HUES6 (cell line): Measurements from ENCODE around the gene FGF11.
"Not testable (repeated sequence)": the region's sequence is repeated elsewhere in the genome, so short reads cannot be mapped to it uniquely, and the experiment has no call there.

ENCODE experiments used
- H3K27ac ChIP-seq: 2 replicates; pipeline ENCODE4 v1.7.0; 2013; ENCODE audit warnings: low read depth, mild to moderate bottlenecking, low read length, inconsistent platforms
- H3K27me3 ChIP-seq: 2 replicates; pipeline ENCODE4 v1.6.1; 2013; ENCODE audit warnings: low read length; ENCODE audit not compliant: control insufficient read depth, insufficient read depth
- H3K36me3 ChIP-seq: 2 replicates; pipeline ENCODE4 v1.6.1; 2013; ENCODE audit warnings: low read length; ENCODE audit not compliant: control insufficient read depth, insufficient read depth
- H3K4me1 ChIP-seq: 2 replicates; pipeline ENCODE4 v1.6.1; 2013; ENCODE audit warnings: low read length; ENCODE audit not compliant: control insufficient read depth, insufficient read depth
- H3K4me3 ChIP-seq: 2 replicates; pipeline ENCODE4 v1.5.1; 2013; ENCODE audit warnings: low read depth, low read length
- H3K9ac ChIP-seq: one replicate; pipeline ENCODE4 v1.6.1; 2013; ENCODE audit warnings: mild to moderate bottlenecking, low read length
- H3K9me3 ChIP-seq: 2 replicates; pipeline ENCODE4 v1.6.1; 2013; ENCODE audit warnings: low read depth, low read length; ENCODE audit not compliant: control insufficient read depth, insufficient read depth

The FGF11 gene

DNA sequence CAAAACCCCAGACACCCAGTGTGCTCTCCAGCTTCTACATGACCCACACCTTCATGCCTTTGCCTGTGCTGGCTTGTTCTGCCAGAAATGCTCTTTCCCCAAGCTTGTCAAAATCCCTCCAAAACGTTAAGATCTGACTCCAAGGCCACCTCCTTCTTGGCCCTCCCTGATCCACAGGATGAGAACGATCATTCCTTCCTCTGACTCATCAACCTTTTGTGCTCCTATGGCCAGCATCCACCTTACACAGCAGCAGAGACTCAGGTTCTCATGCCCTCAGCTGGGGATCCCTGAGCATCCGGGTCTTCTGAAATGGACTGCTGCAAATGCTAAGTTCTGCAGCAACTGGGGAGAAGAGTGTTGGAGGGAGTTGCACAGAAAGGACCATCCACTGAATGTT is 37.2 kb downstream of the FGF11 start:
- H3K4me3 ChIP-seq: no peak overlapping the region
- H3K9me3 ChIP-seq: no peaks in the 10 kb centered on the region
- H3K36me3 ChIP-seq: no peaks in the 10 kb centered on the region
- H3K27ac ChIP-seq: no peak overlapping the region
- H3K9ac ChIP-seq: peak overlapping the region; percentile 0
- no peaks in the 10 kb centered on the region for H3K27me3 ChIP-seq
- H3K4me1 ChIP-seq: peaks cover 34% of the 10 kb centered on the region

DNA sequence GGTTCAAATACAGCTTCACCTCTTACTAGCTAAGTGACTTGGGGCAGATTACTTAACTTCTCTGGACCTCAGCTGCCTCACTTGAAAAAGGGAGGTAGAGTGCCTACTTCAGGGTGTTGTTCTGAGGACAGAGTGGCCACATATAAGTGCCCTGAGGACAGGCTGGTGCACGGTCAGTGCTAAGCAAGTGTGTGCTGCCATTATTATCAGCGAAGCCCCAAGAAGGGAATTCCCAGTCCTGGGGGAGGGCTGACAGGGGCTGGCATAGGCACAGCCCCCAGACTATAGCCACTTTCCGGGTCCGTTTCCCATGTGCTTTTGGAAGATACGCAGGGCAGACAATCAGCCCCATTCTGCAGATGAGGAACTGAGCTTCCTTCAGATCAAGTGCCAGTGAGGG is 37.6 kb downstream of the FGF11 start:
- Histone ChIP-seq H3K36me3 (no peaks in the 10 kb centered on the region), H3K9ac (no peak overlapping the region), H3K9me3 (no peaks in the 10 kb centered on the region), H3K27ac (no peak overlapping the region), H3K4me3 (no peak overlapping the region), H3K4me1 (peaks cover 34% of the 10 kb centered on the region), H3K27me3 (no peaks in the 10 kb centered on the region)

DNA sequence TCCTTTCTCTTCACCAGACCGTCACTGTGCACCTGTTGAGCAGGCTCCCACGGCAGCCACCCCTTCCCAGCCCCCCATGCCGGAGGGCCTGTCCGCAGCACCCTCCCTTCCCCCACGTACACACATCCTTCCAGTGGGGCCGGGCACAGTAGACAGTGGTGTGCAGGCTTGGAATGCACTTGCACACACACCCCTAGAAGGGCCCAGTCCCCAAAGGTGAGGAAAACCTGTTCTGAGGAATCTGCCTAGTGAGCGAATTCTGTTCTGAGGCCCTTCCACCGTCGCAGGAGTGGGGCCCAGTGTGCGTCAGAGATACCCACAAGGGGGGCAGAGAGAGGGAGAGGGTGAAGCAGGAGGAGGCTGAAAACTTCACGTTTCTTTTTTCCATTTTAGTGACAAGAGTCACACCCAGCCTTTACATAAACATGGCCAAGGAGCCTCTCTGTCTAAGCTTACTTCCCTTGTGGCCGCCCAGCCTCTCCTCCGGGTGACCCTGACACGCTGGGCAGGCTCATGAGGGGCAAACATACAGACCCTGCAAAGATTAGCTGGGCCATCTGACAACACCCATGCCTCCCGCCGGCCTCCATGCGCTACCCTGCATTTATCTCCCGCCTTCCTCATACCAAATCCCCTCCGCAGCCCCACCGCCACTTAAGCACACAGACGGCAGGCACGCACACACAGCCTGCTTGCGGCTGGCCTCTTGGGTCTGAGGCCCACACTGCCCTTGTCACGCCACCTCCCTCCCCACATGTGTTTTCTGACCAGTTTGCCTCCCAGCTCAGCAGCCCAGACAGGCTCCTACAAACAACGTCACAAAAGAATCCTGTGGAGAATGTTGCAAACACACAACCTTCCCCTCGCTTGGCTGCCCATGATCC is 38.3 kb downstream of the FGF11 start:
- no peak overlapping the region for H3K27ac ChIP-seq
- H3K9ac ChIP-seq: peak overlapping the region; percentile 18
- H3K27me3 ChIP-seq: no peaks in the 10 kb centered on the region
- peaks cover 38% of the 10 kb centered on the region for H3K4me1 ChIP-seq
- no peaks in the 10 kb centered on the region for H3K9me3 ChIP-seq
- peak overlapping the region; percentile 66 for H3K4me3 ChIP-seq
- H3K36me3 ChIP-seq: no peaks in the 10 kb centered on the region

DNA sequence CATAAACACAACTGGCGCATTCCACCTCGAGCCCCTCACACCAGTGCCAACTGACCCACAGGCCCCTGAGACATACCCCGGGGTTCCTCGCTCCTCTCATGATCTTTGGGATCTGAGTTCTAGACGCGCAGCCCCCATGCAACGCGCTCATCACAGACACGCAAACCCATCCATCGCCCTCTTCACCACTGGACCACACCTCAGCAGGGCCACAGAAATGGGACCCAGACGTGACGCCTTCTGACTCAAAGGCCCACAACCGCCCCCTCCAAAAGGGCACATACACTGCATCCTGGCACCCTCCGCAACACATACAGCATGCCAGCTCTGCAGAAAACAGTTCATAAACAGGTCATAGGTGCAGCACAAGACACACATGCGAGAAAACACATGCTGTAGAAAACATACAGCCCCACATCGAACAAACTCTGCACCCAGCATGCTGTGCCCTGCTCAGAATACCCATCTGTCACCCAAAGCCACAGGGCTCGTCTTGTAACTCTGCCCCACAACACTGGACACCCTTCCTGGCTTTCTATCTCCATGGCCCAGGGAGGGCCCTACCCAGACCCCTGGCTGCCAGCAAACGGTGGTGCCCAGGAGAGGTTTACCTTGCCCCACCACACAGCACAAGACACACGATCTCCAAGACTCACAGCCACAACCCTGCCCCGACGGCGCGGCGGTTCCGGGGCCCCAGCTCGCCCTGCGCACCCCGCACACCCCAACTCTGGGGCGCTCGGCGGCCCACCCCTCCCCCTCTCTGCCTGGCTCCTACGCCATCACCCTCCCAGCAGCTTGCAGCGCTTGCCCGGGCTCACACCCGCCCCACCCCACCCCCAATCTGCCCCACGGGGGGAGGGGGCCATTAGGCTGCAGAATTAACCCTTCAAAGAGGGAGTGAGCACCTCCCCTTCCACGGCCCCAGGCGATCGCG is 39.2 kb downstream of the FGF11 start:
- H3K27ac ChIP-seq: peak overlapping the region; percentile 50; the same call in 1 of the 2 replicates
- no peaks in the 10 kb centered on the region for H3K27me3 ChIP-seq
- no peaks in the 10 kb centered on the region for H3K36me3 ChIP-seq
- H3K9ac ChIP-seq: peak overlapping the region; percentile 72
- no peaks in the 10 kb centered on the region for H3K9me3 ChIP-seq
- peaks cover 44% of the 10 kb centered on the region for H3K4me1 ChIP-seq
- H3K4me3 ChIP-seq: peak overlapping the region; percentile 66

DNA sequence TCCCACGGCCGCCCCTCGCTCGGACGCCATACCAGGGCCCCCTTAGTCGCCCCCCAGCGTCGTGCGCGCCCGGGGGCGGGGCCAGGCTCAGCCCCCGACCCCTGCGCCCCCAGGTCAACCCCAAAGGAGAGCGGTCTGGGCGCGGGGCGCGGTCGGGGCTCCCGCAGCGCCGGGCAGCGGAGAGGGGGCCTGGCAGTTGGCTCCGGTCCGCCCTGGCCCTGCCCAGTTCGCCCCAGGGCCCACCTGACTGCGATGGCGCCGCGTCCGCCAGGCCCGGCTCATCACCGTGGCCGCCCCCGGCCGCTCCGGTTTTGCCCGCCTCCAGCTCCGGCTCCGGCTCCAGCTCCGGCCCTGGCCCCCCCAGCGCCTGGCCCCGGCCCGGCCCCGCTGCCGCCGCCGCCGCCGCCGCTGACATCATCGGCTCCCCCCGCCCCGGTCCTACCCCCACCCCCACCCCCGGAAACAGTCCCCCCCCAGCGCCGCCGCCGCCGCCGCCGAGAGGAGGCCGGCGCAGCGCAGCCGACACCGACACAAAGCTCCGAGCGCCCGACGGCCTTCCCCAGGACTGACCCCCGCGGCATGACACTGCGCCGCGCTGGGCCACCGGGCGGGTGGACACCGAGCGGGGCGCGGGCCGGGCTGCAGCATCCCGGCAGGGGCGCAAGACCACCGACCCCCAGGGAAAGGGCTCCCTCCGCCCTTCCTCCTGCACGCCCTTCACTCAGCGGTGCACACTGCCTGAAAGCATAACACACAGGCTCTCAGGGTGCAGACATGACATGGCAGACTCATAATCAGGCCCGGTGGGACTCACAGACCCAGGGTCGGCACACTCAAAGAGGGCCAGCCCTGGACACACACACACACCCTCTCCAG is 40.1 kb downstream of the FGF11 start, which contains the start of gene ZBTB4:
TSS of gene ZBTB4 (minus strand) at position 419 of the 876 bp plus-strand sequence. CDS start 12,830 bp downstream, outside the sequence.
- Histone ChIP-seq H3K9me3 (no peaks in the 10 kb centered on the region), H3K4me3 (peak within 1 kb of the TSS; percentile 81), H3K9ac (peak within 1 kb of the TSS; percentile 92), H3K36me3 (no peaks in the 10 kb centered on the region), H3K27ac (peak within 1 kb of the TSS; percentile 52; the same call in 1 of the 2 replicates), H3K27me3 (no peaks in the 10 kb centered on the region), H3K4me1 (peaks cover 44% of the 10 kb centered on the region)

DNA sequence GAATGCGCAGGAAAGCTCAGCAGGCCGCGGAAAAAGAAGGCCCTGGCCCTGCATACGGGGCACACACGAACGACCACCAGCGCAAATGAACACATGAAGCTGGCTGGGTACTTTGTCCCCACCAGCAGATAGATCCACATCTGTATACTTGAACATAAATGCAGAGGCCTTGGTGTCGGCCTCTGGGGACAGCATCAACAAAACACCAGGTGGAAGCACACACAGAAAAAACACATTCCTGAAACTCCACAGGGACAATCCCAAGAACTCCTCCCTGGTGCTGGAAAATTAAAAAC is 40.7 kb downstream of the FGF11 start:
- H3K9me3 ChIP-seq: no peaks in the 10 kb centered on the region
- peak overlapping the region; percentile 92 for H3K9ac ChIP-seq
- H3K27ac ChIP-seq: peak overlapping the region; percentile 52; the same call in 1 of the 2 replicates
- peaks cover 44% of the 10 kb centered on the region for H3K4me1 ChIP-seq
- H3K4me3 ChIP-seq: peak overlapping the region; percentile 81
- H3K27me3 ChIP-seq: no peaks in the 10 kb centered on the region
- H3K36me3 ChIP-seq: no peaks in the 10 kb centered on the region

DNA sequence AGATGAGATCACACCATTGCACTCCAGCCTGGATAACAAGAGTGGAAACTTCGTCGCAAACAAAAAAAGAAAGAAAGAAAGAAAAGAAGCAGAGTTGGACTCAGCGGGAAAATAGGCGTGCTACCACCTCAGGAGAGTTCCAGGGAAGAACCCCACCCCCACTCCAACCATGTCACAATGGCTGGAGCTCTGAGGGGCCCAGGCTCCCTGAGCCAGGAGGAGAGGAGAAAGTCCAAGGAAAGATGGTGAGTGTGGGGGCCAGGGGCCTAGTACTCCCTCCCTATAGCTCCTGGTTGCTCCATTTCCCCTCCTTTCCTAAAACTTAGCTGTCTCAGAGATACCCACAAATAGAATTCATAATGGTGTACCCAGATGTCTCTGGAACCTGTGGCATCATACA is 42.0 kb downstream of the FGF11 start, which contains the start of gene SLC35G6:
TSS of gene SLC35G6 (plus strand) at position 172 of the 400 bp plus-strand sequence. CDS start at position 243, 71 bp downstream.
- H3K27me3 ChIP-seq, H3K27ac ChIP-seq, H3K36me3 ChIP-seq, H3K9me3 ChIP-seq: not testable (repeated sequence)
- H3K4me3 ChIP-seq: 0 out of 2 replicates have a peak within 1 kb of the TSS, but pooled peaks have one; percentile 81
- H3K9ac ChIP-seq: peak within 1 kb of the TSS; percentile 92
- peaks cover 44% of the 10 kb centered on the region for H3K4me1 ChIP-seq

DNA sequence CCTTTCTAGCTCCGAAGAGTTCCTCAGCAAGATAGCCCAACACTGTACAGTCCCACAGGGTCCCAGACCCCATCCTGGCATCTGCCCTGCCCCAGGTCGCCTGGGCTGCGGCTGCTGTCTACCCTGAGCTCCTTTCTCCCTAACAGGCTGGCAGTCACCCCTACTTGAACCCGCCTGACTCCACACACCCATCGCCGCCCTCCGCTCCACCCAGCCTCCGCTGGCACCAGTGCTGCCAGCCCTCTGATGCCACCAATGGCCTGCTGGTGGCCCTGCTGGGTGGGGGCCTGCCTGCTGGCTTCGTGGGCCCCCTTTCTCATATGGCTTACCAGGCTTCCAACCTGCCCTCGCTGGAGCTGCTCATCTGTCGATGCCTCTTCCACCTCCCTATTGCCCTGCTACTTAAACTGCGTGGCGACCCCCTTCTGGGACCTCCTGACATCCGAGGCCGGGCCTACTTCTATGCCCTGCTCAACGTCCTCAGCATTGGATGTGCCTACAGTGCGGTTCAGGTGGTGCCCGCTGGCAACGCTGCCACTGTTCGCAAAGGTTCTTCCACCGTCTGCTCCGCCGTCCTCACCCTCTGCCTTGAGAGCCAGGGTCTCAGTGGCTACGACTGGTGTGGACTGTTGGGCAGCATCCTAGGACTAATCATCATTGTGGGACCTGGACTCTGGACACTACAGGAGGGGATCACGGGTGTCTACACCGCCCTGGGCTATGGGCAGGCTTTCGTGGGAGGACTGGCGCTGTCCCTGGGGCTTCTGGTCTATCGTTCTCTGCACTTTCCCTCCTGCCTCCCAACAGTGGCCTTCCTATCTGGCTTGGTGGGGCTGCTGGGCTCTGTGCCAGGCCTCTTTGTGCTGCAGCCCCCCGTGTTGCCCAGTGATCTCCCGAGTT is 42.8 kb downstream of the FGF11 start:
- not testable (repeated sequence) for H3K4me3 ChIP-seq

DNA sequence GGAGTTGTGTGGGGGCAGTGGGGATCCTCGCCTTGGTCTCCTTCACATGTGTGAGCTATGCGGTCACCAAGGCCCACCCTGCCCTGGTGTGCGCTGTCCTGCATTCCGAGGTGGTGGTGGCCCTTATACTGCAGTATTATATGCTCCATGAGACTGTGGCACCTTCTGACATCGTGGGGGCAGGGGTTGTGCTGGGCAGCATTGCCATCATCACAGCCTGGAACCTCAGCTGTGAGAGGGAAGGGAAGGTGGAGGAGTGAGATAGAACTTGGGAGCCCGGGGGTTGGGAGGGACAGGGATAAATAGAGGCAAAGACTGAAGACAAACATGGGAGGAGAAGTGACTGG is 43.4 kb downstream of the FGF11 start:
- H3K9ac ChIP-seq, H3K36me3 ChIP-seq, H3K9me3 ChIP-seq, H3K27me3 ChIP-seq, H3K27ac ChIP-seq: not testable (repeated sequence)
- peak overlapping the region; percentile 83 for H3K4me3 ChIP-seq
- peaks cover 35% of the 10 kb centered on the region for H3K4me1 ChIP-seq

More for the DNA sequence above, 42.8 kb downstream of the FGF11 start:
- not testable (repeated sequence) for H3K27me3 ChIP-seq, H3K27ac ChIP-seq, H3K9me3 ChIP-seq, H3K9ac ChIP-seq, H3K36me3 ChIP-seq
- peaks cover 37% of the 10 kb centered on the region for H3K4me1 ChIP-seq
